Suprapubic skin (tissue), 4 donors: ENCODE results near the gene P2RX2. TPM values are rescaled to one million over a fixed set of nuclear protein-coding genes. Genes with fewer than 3 reads are reported as not detected.
A peak's percentile ranks its signal among the peaks of the same experiment; 100 is the strongest.

ENCODE experiments used
- DNase-seq, 2 donors: peaks; one replicate each; pipeline ENCODE4 v3.0.0-alpha.2; 2019; ENCODE audit warnings: low spot score in 2 of 2
- H3K27ac ChIP-seq: fragments of 200-600 bp; sonication (generic); one replicate; pipeline ENCODE4 v1.5.1; 2019
- H3K27me3 ChIP-seq: fragments of 200-600 bp; sonication (generic); one replicate; pipeline ENCODE4 v1.5.1; 2019
- H3K36me3 ChIP-seq: fragments of 200-600 bp; sonication (generic); one replicate; pipeline ENCODE4 v1.5.1; 2019
- H3K4me1 ChIP-seq: fragments of 200-600 bp; sonication (generic); one replicate; pipeline ENCODE4 v1.5.1; 2019
- H3K4me3 ChIP-seq: fragments of 200-600 bp; sonication (generic); one replicate; pipeline ENCODE4 v1.5.1; 2019; ENCODE audit warnings: mild to moderate bottlenecking
- H3K9me3 ChIP-seq: fragments of 200-600 bp; sonication (generic); one replicate; pipeline ENCODE4 v1.5.1; 2019
- CTCF ChIP-seq, 2 donors: fragments of 200-600 bp in 1 of 2; fragments of 450-650 bp in 1 of 2; sonication (generic) in 1 of 2; IDR thresholded peaks; one replicate each; pipeline ENCODE4 v1.5.1; 2016 to 2019; ENCODE audit warnings: antibody characterized with exemption in 2 of 2, mild to moderate bottlenecking in 1 of 2, moderate library complexity in 1 of 2
- EP300 ChIP-seq: sonication (generic); formaldehyde crosslinking; IDR thresholded peaks from one replicate; pipeline ENCODE4 v1.6.1; 2017; ENCODE audit warnings: antibody characterized with exemption
- POLR2A ChIP-seq, 2 donors: fragments of 450-650 bp; IDR thresholded peaks; one replicate each; pipeline ENCODE4 v1.6.1; 2017; ENCODE audit warnings: antibody characterized with exemption in 2 of 2, mild to moderate bottlenecking in 2 of 2, moderate library complexity in 2 of 2
- POLR2AphosphoS5 ChIP-seq, 3 donors: sonication (generic); formaldehyde crosslinking; IDR thresholded peaks; one replicate each; pipeline ENCODE4 v1.6.1; 2017; ENCODE audit warnings: antibody characterized with exemption in 3 of 3
- WGBS: methylation state at CpG from one replicate; pipeline ENCODE4 v1.1.5; 2018; 5-methylcytosine and 5-hydroxymethylcytosine counted together
- total RNA-seq, 4 donors: library from RNA; depleted of rRNA; stranded (reverse); fragments of >200 nt; gene quantifications; one replicate each; pipeline ENCODE4 v1.1.0, GENCODE V29; 2016

P2RX2 gene
- total RNA-seq, 4 donors from 2014 or later: not detected

DNA sequence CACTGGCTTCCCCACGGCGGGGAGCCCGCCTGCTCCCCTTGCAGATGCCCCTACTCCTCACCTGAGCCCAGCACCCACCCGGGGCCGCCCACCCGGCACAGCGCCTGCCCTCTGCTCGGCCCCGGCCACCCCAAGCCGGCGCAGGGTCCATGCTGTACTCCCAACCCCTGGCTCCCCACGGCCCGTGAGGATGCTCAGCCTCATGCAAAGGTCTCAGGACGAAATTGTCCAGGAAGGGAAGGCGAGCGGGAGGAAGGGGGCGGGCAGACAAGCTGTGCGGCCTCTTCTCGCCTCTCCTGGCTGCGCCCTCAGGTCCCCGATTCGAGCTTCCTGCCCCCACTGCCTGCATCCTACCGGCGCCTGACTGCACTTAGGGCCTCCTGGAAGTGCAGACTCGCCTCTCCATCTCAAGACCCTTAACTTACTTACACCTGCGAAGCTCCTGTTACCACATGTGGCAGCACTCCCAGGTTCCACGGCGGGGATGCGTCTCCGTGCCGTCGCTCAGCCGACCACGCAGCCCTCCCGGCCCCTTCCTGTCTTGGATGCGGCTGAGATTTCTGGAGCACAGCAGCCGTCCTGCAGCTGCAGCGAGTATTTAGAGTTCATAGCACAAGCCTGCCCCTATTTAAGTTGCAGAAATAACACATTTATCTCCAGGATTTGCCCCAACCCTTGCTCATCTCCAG, 26.1 kb upstream of the P2RX2 start:
- H3K27ac ChIP-seq: no peak overlapping the region
- H3K27me3 ChIP-seq: peaks cover 2% of the 10 kb centered on the region
- 83% methylated on average over 30 of the region's 38 CpGs for WGBS
- DNase-seq: no peak
- no peaks in the 10 kb centered on the region for H3K36me3 ChIP-seq
- peaks cover 9% of the 10 kb centered on the region for H3K4me1 ChIP-seq
- no peaks in the 10 kb centered on the region for H3K9me3 ChIP-seq
- TF ChIP-seq CTCF (IDR thresholded peaks at IDR 0.05) (no peak), POLR2AphosphoS5 (IDR thresholded peaks at IDR 0.05) (no peak), POLR2A (IDR thresholded peaks at IDR 0.05) (no peak), EP300 (no peak)
- no peak overlapping the region for H3K4me3 ChIP-seq

DNA sequence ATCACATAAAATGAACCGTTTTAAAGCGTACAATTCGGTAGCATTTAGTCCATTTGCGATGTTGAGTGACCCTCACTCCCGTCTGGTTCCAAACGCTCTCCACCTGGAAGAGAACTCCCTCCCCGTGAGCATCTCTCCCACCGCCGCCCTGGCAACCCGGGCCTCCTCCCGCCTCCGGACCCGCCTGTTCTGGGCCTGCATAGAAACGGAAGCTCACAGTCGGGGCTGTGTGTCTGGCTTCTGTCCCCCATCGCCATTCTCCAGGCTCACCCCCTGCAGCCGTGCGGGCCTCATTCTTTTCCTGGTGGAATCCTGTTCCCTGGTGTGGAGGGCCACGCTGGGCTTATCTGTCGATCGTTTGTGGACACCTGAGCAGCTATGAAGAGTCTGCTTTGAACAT, 25.5 kb upstream of the P2RX2 start:
- H3K27ac ChIP-seq: no peak overlapping the region
- DNase-seq: no peak
- 83% methylated on average over 21 of the region's 21 CpGs for WGBS
- no peaks in the 10 kb centered on the region for H3K9me3 ChIP-seq
- peaks cover 2% of the 10 kb centered on the region for H3K27me3 ChIP-seq
- H3K36me3 ChIP-seq: no peaks in the 10 kb centered on the region
- no peak overlapping the region for H3K4me3 ChIP-seq
- peaks cover 12% of the 10 kb centered on the region for H3K4me1 ChIP-seq
- TF ChIP-seq POLR2A (IDR thresholded peaks at IDR 0.05) (no peak), CTCF (IDR thresholded peaks at IDR 0.05) (no peak), POLR2AphosphoS5 (IDR thresholded peaks at IDR 0.05) (no peak), EP300 (no peak)

- peaks cover 13% of the 10 kb centered on the region for H3K4me1 ChIP-seq
- peaks cover 2% of the 10 kb centered on the region for H3K27me3 ChIP-seq
- no peaks in the 10 kb centered on the region for H3K36me3 ChIP-seq
- DNase-seq: no peak
- no peaks in the 10 kb centered on the region for H3K9me3 ChIP-seq
- TF ChIP-seq POLR2AphosphoS5 (IDR thresholded peaks at IDR 0.05) (no peak), POLR2A (IDR thresholded peaks at IDR 0.05) (no peak), EP300 (no peak), CTCF (IDR thresholded peaks at IDR 0.05) (no peak)
- no peak overlapping the region for H3K27ac ChIP-seq
- 71% methylated on average over 16 of the region's 18 CpGs for WGBS
- H3K4me3 ChIP-seq: peak overlapping the region; percentile 5
Observed at GRCh38 chr12:132593521-132593920, 25.1 kb upstream of the P2RX2 start.

GRCh38 chr12:132593938-132594358, 24.6 kb upstream of the P2RX2 start:
- Histone ChIP-seq H3K4me3 (peak overlapping the region; percentile 5), H3K4me1 (peaks cover 17% of the 10 kb centered on the region), H3K36me3 (no peaks in the 10 kb centered on the region), H3K9me3 (no peaks in the 10 kb centered on the region), H3K27ac (no peak overlapping the region), H3K27me3 (peaks cover 2% of the 10 kb centered on the region)
- TF ChIP-seq CTCF (IDR thresholded peaks at IDR 0.05) (no peak), POLR2AphosphoS5 (IDR thresholded peaks at IDR 0.05) (no peak), EP300 (no peak), POLR2A (IDR thresholded peaks at IDR 0.05) (no peak)
- DNase-seq: peak; percentile 87 to 90
- 14% methylated on average over 11 of the region's 11 CpGs for WGBS

GRCh38 chr12:132595183-132595582, 23.4 kb upstream of the P2RX2 start:
- WGBS: 83% methylated on average over 11 of the region's 11 CpGs
- DNase-seq: no peak

More at GRCh38 chr12:132595183-132595582, 23.4 kb upstream of the P2RX2 start:
- no peak for TF ChIP-seq POLR2A (IDR thresholded peaks at IDR 0.05)
- no peak for TF ChIP-seq POLR2AphosphoS5 (IDR thresholded peaks at IDR 0.05)
- TF ChIP-seq CTCF (IDR thresholded peaks at IDR 0.05): no peak
- TF ChIP-seq EP300: no peak
- H3K27me3 ChIP-seq: peaks cover 2% of the 10 kb centered on the region
- H3K4me1 ChIP-seq: peaks cover 21% of the 10 kb centered on the region
- no peaks in the 10 kb centered on the region for H3K9me3 ChIP-seq
- H3K36me3 ChIP-seq: no peaks in the 10 kb centered on the region
- H3K4me3 ChIP-seq: no peak overlapping the region
- no peak overlapping the region for H3K27ac ChIP-seq
